ENCODE data around the gene EBF3.

DNA sequence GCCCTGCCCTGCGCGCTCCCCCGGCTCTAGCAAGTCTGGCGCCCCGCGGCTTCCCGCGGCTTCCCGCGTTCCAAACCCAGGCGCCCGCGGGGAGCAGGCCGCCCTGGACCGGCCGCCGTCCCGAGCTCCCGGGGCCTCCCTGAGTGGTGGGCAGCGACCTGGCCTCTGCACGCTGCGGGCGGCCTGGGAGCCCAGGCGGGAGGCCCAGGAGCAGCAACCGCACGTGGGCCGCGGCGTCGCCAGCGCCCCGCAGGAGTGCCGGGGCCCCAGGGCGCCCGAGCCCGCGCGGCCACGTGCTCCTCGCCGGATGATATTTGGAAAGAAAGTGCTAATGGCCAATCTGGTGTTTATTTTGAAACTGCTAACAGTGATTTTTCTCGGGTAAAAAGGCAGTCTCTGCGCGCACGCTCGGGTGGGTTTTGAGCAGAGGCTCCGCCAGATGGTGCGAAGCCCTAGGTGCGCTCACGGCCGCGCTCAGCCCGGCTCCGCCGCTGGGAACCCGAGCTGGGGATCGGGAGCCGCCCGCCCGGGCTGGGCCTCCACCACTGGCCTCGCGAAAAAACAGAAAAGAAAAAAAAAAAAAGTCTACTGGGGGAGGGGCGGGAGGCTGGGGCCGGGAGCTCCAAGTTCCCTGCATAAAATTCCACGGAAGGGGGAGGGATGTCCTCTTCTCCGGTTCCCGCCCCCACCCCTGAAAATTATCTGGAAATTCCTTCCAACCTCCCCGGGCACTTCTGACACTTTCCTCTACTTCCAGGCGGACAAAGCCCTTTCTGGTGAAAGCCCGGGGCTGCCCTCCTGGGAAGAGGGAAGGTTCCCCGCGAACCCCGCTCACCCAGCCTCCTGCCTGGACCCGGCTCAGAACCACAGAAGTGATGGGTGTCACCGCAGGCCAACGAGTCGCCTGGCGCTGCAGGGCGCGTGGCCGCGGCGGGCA is 4.3 kb downstream of the EBF3 start:
- TF ChIP-seq, protein P1, sequence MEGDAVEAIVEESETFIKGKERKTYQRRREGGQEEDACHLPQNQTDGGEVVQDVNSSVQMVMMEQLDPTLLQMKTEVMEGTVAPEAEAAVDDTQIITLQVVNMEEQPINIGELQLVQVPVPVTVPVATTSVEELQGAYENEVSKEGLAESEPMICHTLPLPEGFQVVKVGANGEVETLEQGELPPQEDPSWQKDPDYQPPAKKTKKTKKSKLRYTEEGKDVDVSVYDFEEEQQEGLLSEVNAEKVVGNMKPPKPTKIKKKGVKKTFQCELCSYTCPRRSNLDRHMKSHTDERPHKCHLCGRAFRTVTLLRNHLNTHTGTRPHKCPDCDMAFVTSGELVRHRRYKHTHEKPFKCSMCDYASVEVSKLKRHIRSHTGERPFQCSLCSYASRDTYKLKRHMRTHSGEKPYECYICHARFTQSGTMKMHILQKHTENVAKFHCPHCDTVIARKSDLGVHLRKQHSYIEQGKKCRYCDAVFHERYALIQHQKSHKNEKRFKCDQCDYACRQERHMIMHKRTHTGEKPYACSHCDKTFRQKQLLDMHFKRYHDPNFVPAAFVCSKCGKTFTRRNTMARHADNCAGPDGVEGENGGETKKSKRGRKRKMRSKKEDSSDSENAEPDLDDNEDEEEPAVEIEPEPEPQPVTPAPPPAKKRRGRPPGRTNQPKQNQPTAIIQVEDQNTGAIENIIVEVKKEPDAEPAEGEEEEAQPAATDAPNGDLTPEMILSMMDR (IDR thresholded peaks at IDR 0.05), result no peak
- TF ChIP-seq POLR2A (IDR thresholded peaks at IDR 0.05), result no peak

Measured in sigmoid colon (tissue), 3 donors.